Testis (tissue), 2 donors: ENCODE results near the gene EFCAB11.

ENCODE experiments used
- CTCF ChIP-seq, 3 experiments: fragments of 450-650 bp in 2 of 3; fragments of 200-600 bp in 1 of 3; sonication (generic) in 1 of 3; IDR thresholded peaks; one replicate each; pipeline ENCODE4 v1.5.1; 2016 to 2019; ENCODE audit warnings: antibody characterized with exemption in 3 of 3, mild to moderate bottlenecking in 2 of 3, moderate library complexity in 1 of 3
- POLR2A ChIP-seq: fragments of 450-650 bp; IDR thresholded peaks from one replicate; pipeline ENCODE4 v1.6.1; 2017; ENCODE audit warnings: antibody characterized with exemption, mild to moderate bottlenecking, moderate library complexity

- TF ChIP-seq CTCF (IDR thresholded peaks at IDR 0.05) = no peak
- no peak for TF ChIP-seq POLR2A
Observed at GRCh38 chr14:89907655-89908054, 46.9 kb downstream of the EFCAB11 start.
